ENCODE results near the gene CEL.

DNA sequence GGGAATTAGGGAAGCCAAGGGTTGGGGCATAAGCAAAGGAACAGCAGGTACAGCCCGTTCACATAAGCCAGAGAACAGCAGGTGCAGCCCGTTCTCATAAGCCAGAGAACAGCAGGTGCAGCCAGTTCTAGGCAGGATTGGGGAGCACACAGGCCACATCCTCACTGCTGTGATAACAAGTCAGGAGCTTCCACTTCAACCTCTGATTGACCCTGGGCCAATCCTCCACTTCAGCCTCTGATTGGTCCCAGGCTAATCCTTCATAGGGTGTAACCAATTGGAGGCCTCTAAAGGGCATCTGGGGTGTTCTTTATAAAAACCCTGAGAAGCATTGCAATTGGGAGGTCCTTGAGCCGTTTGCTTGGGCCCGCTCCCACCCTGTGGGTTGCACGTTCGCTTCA, 27.5 kb downstream of the CEL start:
- TF ChIP-seq TAF1 (IDR thresholded peaks at IDR 0.05; ENCODE audit: borderline replicate concordance, low read depth, low read length): no peak
- no peak for TF ChIP-seq POLR2A (IDR thresholded peaks at IDR 0.05; ENCODE audit: low read depth, low read length)

Data from GM12892 (cell line).